Stimulated activated CD8-positive, alpha-beta memory T cell treated with anti-CD3 and anti-CD28 coated beads, Interleukin-7, amount 100 ng/mL, for 4 hours (primary cell): ENCODE results near the gene PPEF1.
"Not testable (repeated sequence)": the region's sequence is repeated elsewhere in the genome, so short reads cannot be mapped to it uniquely, and the experiment has no call there.

Experiments
- DNase-seq, 2 donors: peaks; one replicate each; pipeline ENCODE4 v3.0.0-alpha.2; 2020; ENCODE audit warnings: low read depth in 2 of 2

The PPEF1 gene

DNA sequence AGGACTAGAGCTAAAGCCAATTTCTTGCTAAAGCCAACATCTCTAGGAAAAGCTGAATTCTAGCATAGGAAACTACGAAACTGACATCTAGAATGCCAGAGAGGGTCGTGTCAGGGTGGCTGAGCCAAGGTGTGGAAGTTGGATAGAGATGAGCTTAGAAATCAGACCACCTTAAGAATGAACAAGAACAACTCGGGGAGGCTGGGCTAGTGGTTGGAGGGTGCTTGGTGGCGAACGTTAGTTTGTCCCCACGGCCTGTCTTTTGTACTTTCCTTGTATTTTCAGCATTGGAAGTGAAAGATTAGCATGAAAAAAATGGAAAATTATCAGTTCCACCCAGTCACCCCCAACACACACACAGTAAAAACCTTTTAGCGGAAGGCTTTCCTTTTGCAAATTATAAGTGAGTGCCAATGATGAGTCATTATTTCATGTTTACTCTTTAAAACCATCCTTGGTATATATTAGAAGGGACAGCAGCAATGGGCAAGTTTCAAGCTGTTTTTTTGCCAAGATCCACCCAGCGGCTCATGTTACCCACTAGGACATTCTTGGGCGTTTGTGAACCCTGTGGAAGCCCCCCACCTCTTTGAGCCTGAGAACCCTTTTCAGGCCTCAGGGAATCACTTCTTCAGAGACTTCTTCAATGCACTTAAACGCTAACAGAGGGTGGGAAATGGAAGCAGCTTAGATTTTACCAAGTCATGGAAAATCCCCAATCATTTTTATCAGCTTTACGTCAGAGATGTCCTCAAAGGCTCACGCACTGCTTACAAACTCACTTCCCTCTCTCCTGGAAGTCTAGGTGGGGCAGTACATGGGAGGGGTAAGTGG lies 4.9 kb upstream of the PPEF1 start:
- DNase-seq: no peak

DNA sequence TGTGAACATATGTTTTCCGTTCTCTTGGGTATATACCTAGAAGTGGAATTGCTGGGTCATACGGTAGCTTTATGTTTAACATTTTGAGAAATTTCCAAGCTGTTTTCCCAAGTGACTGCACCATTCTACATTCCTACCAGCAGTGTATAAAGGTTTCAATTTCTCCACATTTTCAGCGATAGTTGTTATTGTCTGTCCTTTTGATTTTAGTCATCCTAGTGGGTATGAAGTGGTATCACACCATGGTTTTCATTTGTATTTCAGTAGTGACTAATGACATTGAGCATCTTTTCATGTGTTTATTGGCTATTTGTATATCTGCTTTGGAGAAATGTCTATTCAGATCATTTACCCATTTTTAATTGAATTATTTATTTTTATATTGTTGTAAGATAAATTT lies 2.4 kb downstream of the PPEF1 start:
- no peak for DNase-seq

DNA sequence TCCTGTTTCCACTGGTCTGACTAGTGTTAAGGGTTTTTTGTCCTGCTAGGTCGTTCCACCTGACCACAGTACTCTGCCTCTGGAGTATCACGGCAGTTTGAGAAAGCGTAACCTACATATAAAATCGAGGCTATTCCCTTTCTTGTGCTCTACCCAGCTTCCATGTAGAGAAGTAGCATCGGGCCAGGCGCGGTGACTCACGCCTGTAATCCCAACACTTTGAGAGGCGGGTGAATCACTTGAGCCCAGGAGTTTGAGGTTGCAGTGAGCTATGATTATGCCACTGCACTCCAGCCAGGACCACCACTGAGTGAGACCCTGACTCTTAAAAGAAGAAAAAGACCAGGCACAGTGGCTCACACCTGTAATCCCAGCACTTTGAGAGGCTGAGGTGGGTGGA lies 7.5 kb downstream of the PPEF1 start:
- DNase-seq: no peak

DNA sequence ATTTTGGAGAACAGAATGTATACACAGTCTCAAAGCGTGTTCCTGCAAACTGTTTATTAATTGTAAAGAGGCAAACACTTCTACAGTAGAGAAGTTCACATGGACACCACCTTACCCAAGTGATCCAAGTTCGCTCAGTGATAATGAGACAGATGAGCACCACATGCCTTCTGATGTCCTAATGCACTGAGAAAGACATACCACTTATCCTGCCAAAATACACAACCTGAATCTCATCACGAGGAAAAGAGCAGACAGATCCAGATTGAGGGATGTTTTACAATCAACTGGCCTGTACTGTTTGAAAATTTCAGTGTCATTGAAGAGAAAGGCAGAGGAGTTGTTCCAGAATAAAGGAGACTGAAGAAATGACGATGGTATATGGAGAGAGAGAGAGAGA lies 12.4 kb downstream of the PPEF1 start:
- no peak for DNase-seq

DNA sequence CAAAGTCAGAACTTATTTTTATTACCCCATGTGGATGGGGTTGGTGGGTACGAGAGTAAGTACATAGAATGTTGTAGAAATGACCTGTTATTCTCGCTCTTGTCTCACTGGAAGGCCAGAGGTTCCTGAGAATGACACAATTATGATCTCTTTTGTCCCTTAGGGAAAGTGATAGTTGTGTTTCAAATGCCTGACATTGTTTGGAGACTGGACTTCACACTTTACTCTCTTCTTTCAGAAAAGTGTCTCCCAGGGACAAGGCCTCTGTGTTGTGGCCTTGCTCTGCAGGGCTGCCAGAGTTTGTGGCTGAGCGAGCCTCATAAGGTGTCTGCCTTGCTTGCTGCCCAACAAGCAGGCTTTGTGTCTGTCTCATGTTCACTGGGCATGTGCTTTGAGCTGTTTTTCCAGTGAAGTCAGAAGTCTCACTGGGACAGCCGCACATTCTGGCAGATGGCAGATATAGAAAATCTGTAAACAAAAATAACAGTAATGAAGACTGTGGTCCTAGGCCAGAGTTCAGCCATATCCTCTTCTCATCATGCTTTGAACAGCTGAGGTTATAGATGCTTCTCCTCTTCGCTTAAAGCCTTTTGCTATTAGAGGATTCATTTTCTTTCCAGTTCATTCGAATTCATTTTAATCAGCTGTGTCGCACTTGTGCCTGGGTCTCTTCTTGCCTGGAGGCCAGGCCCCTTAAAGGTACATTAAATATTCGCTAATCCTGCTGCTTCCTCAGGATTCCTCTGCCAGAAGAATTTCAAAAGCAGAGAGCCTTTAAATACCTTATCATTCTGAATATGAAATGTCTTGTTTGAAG lies 14.4 kb downstream of the PPEF1 start:
- DNase-seq: no peak

DNA sequence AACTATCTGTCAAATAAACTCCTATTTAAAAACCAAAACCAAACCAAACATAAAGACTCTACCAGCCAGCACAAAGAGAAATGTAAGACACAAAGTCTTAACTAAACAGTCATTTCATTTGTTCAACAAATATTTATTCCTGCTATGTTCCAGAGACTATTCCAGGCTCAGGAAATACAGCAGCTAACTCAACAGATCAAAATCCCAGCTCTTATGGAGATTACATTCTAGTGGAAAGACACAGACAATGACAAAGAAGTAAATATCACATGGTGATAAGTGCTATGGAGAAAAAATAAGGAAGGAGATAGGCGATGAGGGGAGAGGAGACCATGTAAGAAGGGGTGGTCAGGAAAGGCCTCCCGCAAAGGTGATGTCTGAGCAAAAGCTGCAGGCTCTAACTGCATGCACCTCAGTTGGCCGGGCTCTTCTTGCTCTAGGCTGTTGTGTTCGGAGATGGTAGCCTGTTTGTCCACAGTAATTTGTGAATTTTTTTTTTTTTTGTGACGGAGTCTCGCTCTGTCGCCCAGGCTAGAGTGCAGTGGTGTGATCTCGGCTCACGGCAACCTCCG lies 15.1 kb downstream of the PPEF1 start:
- DNase-seq: no peak

DNA sequence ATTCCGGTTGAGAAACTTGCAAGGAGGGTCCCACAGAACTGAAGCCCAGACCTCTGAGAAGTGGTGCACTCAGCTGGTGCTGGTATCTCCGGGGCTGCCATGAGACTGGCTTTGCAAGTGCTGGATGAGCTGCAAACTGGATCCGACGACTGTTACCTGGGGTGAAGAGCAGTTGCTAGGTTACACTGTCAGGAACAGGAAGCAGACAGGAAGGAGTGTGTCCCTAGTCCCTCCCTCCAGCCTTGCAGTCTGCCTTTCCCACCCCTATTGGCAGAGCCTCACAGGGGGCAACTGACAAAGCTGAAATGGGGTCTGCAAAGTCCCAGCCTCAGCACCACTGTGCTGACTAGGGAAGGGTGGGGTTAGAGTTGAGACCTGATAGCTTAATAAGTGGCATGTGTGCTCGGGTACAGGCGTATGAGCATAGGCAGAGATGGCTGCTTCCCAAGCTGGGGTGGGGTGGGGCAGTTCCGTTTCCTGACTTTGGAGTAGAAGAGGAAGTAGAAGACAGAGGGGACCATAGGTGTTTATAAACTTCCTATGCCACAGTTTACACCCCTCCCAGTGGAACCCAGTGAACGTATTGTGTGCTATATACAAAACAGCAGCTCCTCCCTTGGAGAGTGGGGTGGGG lies 18.0 kb downstream of the PPEF1 start:
- no peak for DNase-seq

DNA sequence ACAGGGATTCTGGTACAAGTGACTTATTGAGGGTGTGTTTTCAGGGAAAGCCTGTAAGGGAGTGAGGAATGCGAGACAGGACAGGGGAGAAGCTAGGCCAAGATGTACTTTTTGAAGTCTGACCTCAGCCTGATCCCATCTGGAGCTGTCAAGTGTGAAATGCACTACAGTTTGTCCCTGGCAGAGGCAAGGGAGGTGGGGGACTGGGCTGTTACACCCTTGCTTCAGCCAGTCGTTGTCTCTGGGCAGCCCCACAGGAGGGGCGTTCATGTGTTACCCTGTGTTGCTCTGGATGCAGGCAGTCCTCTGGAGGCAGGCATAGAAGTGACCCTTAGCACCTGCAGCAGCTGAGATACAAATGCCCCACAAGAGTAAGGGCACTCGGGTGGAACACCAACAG lies 25.8 kb downstream of the PPEF1 start:
- DNase-seq: no peak

DNA sequence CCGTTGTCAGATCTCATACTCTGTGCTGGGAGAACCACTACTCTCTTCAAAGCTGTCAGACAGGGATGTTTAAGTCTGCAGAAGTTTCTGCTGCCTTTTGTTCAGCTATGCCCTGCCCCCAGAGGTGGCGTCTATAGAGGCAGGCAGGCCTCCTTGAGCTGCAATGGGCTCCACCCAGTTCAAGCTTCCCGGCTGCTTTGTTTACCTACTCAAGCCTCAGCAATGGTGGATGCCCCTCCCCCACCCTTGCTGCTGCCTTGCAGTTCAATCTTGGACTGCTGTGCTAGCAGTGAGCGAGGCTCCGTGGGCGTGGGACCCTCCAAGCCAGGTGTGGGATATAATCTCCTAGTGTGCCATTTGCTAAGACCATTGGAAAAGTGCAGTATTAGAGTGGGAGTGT lies 32.2 kb downstream of the PPEF1 start:
- not testable (repeated sequence) for DNase-seq

DNA sequence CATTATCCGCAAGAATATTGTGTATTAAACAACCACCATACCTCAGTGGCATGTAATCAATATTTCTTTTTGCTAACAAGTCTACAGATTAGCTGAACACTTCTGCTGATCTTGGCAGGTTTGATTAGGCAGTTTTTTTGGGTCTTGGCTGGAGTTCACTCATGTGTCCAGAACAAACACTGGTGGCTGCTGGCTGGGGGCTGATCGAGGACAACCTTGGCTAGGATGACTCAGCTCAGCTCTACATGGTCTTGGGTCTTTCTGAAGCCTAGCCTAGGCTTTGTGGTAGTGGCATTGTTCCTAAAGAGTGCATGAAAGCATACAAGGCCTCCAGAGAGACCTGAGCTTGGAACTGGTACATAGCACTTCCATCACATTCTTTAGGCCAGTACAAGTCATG lies 41.1 kb downstream of the PPEF1 start:
- DNase-seq: no peak

DNA sequence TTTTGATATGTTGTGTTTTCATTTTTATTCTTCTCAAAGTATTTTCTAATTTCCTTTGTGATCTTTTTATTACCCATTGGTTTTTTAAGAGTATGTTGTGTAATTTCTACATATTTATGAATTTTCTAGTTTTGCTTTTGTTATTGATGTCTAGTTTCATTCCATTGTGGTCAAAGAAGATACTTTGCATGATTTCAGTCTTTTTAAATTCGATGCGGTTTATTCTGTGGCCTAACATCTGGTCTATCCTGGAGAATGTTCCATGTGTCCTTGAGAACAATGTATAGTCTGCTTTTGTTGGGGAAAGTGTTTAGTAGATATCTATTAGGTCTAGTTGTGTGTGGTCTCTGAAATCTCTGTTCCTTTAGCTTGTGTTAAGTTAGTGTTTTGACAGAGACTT lies 46.2 kb downstream of the PPEF1 start:
- no peak for DNase-seq

DNA sequence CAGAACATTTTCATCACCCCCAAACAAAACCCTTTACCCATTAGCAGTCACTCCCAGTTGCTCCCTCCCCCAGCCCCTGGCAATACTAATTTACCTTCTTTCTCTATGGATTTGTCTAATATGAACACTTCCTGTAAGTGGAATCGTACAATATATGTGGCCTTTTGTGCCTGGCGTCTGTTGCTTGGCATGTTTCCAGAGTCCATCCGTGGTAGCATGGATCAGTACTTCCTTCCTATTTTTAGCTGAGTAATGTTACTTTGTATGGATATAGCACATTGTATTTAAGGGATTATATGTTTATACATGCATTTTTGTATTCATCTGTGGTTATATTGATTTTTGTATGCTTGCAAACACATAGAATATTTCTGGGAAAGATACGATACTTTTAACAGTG lies 48.2 kb downstream of the PPEF1 start:
- DNase-seq: no peak

DNA sequence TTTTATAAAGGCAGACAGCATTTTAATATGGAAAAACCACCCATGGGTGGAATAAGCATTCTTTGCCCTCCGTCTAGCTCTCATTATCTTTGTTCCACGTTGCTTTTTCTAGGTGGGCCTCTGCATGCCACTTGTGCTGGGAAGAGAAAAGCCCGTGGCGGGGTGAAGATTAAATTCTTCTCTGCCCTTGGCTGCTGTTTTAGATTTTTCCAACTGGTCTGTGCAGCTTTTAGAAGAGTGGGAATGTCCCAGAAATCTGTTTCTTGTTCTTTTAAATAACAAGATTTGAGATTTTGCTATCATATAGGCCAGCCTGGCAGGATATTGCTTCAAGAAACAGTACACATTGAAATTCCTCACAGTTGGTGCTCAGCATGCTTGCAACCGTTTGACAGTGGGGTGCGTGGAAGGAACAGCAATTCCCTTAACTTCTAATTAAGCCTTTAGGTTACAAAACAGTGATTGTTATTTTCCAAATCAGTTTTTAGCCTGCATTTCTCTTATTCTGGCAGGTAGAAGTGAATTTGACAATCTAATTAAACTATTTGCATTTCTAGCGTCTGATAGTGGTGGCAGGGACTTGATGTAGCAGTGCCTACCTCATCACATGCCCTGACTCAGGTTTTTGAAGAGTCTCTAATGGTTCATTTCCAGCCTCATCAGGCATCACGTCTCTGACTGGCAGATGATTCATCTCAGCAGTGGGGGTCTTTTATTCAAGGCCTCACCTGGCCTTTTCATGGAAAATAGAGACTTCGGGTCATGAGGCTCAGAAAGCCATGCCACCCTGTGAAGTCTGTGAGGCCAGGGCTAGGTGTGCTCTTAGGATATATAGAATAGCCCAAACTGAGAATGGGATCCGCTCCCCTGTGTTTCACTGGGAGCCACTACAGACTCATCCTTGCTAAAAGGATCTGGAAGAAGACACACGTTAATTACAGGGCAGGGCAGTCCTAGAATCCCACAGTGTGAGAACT lies 50.8 kb downstream of the PPEF1 start:
- no peak for DNase-seq

DNA sequence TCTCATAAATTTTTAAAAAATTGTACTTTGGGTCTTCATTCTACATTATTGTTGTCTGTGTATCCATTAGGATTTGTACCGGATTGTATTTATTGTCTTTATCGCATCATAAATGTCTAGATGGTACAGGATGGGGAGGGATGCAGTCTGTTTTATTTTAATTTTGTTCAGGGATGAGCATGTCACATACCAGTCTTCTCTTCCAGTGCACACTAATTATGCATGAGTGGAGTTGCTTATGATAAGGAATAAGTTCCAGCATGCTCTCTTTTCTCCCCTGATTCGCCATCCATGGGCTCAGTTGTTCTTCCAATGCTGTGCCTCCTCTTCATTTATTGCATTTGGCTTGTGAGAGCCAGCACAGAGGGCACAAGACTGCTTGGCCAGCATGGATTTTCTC lies 54.3 kb downstream of the PPEF1 start:
- DNase-seq: no peak

DNA sequence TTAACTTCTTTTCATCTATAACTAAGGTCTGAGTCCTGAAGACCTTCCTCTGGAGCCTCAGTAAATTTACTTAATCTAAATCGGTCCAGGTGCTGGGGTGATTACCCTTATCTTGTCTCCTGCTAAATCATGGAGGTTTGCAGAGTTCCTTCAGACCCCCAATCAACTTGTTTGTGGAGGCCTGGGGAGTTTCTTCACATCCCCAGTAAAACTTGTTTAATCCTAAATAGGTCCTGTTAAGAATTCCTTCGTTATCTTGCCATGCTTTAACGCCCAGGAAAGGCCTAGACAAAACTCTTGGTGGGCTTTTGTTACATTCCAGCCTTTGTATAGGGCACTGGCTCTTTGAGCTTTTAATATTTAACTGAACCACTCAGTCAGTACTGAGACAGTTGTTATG lies 55.7 kb downstream of the PPEF1 start:
- not testable (repeated sequence) for DNase-seq

DNA sequence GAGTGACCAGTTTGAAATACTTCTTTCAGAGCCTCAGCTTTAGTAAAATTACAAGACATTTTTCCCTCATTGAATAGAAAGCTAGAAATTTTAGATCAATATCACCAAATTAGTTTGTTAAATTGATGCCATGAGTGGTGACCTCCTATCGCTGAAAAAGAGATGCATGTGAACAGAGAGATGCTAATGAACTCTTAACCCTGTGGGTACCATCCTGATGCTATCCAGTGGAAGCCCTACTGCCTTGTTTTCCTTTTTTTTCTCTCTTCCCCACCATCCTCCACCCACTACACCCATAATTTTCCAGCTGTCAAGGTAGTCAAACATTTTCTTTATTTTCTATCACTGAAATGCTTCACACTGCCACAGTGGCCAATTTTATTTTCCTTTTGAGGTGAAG lies 61.9 kb downstream of the PPEF1 start:
- DNase-seq: no peak

DNA sequence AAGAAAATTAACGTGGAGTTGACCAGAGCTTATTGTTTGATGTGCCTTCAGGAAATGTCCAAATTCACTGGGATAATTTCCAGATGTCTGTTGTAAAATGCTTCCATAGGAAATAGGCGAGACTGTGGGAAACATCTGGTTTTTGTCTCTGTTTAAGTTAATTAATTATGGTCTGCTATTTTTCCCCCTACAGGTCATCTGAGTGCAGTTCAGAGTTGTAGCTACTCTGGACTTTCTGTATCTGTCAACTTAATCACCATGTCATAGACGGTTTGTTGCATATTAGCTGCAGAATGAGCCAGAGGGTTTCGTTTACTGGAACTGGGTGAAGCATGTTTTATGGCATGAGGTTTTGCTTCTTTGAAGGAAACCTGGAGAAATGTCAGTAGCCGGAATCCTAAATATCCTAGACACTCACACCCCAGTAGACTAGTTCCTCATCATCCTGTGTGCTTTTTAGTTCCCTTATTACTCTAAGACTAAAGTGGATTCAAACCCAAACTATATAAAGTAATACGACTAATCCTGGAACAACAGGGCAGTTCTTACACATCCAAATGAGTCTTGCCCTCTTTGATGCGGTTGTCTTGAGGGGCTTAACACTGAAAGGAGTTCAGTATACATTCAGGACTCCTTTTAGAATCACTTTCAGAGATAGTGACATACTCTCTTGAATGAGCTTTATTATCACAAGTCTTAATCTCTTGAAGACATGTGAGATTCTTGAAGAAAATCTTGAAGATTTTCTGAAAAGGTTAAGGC lies 62.5 kb downstream of the PPEF1 start:
- DNase-seq: no peak

DNA sequence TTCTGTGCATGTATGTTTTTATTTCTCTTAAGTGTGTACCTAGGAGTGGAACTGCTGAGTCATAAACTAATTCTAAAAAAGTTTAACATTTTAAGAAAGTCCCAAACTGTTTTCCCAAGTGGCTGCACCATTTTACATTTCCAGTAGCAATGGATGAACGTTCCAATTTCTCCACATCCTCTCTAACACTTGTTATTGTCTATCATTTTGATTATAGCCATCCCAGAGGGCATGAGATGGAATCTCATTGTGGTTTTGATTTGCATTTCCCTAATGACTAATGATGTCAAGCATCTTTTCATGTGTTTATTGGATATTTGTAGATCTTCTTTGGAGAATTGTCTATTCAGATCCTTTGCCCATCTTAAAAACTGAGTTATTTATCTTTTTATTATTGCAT lies 82.5 kb downstream of the PPEF1 start:
- DNase-seq: no peak

DNA sequence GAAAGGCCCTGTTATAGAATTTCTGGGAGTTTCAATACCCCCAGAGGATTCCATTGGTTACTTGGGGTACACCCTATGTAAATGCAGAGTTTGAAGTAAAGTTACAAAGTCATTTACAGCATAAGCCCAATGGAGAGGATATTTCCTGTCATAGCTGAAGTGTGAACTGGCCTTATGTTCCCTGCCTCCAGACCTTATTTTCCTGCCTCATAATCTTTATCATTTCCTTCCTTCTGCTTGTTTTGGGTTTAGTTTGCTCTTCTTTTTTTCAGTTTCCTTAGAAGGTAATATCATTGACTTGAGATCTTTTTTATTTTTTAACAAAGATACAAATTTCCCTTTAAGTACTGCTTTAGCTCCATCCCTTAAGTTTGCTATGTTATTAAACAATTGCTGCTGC lies 85.4 kb downstream of the PPEF1 start:
- DNase-seq: no peak

DNA sequence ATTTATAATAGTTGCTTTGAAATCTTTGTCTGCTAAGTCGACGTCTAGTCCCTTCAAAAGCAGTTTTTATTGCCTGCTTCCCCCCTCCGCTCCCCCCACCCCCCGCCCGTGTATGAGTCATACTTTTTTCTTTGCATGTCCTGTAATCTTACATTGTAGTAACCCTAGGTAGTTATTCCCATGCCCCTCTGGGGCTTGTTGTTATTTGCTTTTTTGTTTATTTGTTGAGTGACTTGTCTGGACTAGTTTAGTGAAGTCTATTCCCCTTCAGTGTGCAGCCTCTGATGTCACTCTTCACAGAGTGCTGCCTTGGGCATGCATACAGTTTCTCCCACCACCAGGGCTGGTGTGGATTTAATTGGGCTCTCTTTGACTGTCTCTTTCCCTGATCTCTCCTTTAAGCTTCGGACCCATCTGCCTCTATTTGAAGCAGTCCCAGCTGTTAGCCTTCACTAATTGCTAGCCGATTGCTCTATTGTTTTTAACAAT lies 86.2 kb downstream of the PPEF1 start:
- no peak for DNase-seq
